T-cell (primary cell): ENCODE measurements around the gene GMPR. TPM values are rescaled to one million over a fixed set of nuclear protein-coding genes. Genes with fewer than 3 reads are reported as not detected.

ENCODE experiments used
- ATAC-seq, 4 experiments: fragments of 200-7000 bp in 3 of 4; fragments of 150-1000 bp in 1 of 4; cut with Tn5 transposase; replicated peaks in 1 of 4; 1 replicate in 3 of 4; 2 replicates in 1 of 4; pipeline ENCODE4 v1.10.0; 2021; ENCODE audit warnings: moderate library complexity in 3 of 4, mild to moderate bottlenecking in 2 of 4, moderate number of reproducible peaks in 1 of 4
- CTCF ChIA-PET, 2 donors: fragments of 300-600 bp; sonication (Branson Sonifier 250); formaldehyde crosslinking; loops; one replicate each; lab custom pipeline; 2022; ENCODE audit warnings: antibody characterized with exemption in 2 of 2; lab: Charles Lee
- POLR2A ChIA-PET, 2 donors: fragments of 300-600 bp; sonication (Branson Sonifier 250); formaldehyde crosslinking; loops; one replicate each; lab custom pipeline; 2022; ENCODE audit warnings: antibody characterized with exemption in 2 of 2; lab: Charles Lee
- DNase-seq, 35 experiments: peaks; one replicate each; pipeline versions ENCODE4 v3.0.0 to v3.0.0-alpha.2; 2013 to 2023
- H3K27ac ChIP-seq: one replicate; pipeline ENCODE4 v1.5.1; 2013; ENCODE audit warnings: low read length
- H3K27me3 ChIP-seq, 2 experiments: replicated peaks in 1 of 2; 1 replicate in 1 of 2; 2 replicates in 1 of 2; pipeline versions ENCODE4 v1.6.1 to v1.7.0; 2013; ENCODE audit warnings: low read length in 1 of 2, mixed read lengths in 1 of 2; ENCODE audit not compliant: control insufficient read depth in 2 of 2, insufficient read depth in 2 of 2; ENCODE audit errors: extremely low read depth in 1 of 2
- H3K36me3 ChIP-seq, 2 donors: 1 replicate in 1 of 2; 2 replicates in 1 of 2; pipeline versions ENCODE4 v1.6.1 to v1.7.0; 2013; ENCODE audit warnings: low read length in 1 of 2; ENCODE audit not compliant: control insufficient read depth in 2 of 2, insufficient read depth in 1 of 2; ENCODE audit errors: extremely low read depth in 1 of 2
- H3K4me1 ChIP-seq, 2 experiments: 1 replicate in 1 of 2; 2 replicates in 1 of 2; pipeline versions ENCODE4 v1.6.1 to v1.7.0; 2013; ENCODE audit warnings: low read length in 2 of 2, mixed read lengths in 1 of 2; ENCODE audit not compliant: insufficient read depth in 2 of 2, control insufficient read depth in 1 of 2; ENCODE audit errors: extremely low read depth in 1 of 2
- H3K4me3 ChIP-seq, 2 donors: 1 replicate in 1 of 2; 2 replicates in 1 of 2; pipeline versions ENCODE4 v1.5.1 to v1.7.0; 2013; ENCODE audit warnings: mild to moderate bottlenecking in 2 of 2, low read length in 1 of 2, moderate library complexity in 1 of 2; ENCODE audit not compliant: control insufficient read depth in 1 of 2; ENCODE audit errors: extremely low read depth in 1 of 2
- H3K9me3 ChIP-seq: 2 replicates; pipeline ENCODE4 v1.7.0; 2013
- H3K27ac Mint-ChIP-seq, 2 donors: one replicate each; pipeline ENCODE4 v1.8.0; 2020 to 2021; ENCODE audit warnings: mild to moderate bottlenecking in 2 of 2, mixed read lengths in 2 of 2
- H3K27me3 Mint-ChIP-seq, 2 donors: one replicate each; pipeline ENCODE4 v1.8.0; 2021 to 2022; ENCODE audit warnings: mixed read lengths in 2 of 2
- H3K36me3 Mint-ChIP-seq: one replicate; pipeline ENCODE4 v1.8.0; 2021; ENCODE audit warnings: mixed read lengths
- H3K4me1 Mint-ChIP-seq, 3 donors: one replicate each; pipeline ENCODE4 v1.8.0; 2020 to 2022; ENCODE audit warnings: mixed read lengths in 3 of 3, mild to moderate bottlenecking in 1 of 3
- H3K4me3 Mint-ChIP-seq, 3 donors: one replicate each; pipeline ENCODE4 v1.8.0; 2020 to 2022; ENCODE audit warnings: mild to moderate bottlenecking in 3 of 3, mixed read lengths in 3 of 3, moderate library complexity in 3 of 3
- H3K9me3 Mint-ChIP-seq, 3 donors: one replicate each; pipeline ENCODE4 v1.8.0; 2020 to 2022; ENCODE audit warnings: mixed read lengths in 3 of 3
- WGBS: methylation state at CpG from one replicate; pipeline ENCODE4 v1.1.5; 2013; ENCODE audit warnings: missing lambda C conversion rate; ENCODE audit not compliant: insufficient coverage; 5-methylcytosine and 5-hydroxymethylcytosine counted together
- total RNA-seq, 35 experiments: library from RNA in 6 of 35; stranded (reverse) in 6 of 35; fragments of 120-200 nt in 1 of 35; gene quantifications; one replicate each; pipeline versions ENCODE4 v1.2.1 to v1.2.4 and lab custom pipeline; 2013 to 2026

The GMPR gene
- total RNA-seq, 5 donors from 2014 or later (not counting 1 experiment from before 2014, with no cell fraction given), result 0.26 to 1.4 (median 0.68) TPM

DNA sequence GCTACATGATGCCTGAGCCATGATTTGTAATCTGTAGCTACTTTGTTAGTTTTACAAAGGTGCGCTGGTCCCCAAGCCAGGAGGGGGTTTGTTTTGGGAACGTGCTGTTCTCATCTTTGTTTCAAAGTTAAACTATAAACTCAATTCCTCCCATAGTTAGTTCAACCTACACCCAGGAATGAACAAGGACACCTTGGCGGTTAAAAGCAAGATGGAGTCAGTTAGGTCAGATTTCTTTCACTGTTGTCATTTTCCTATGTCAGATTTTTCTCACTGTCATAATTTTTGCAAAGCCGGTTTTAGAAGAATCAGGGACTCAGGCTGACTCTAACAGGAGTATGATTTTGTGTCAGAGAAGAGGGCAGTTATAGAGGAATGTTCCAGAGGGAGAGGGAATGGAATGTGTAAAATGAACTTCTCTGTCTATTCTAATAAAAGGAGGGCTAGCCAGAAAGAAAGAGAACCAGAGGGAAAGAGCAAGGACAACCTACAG, 2.3 kb upstream of the GMPR start:
- no peak for DNase-seq
- Histone ChIP-seq H3K9me3 (no peaks in the 10 kb centered on the region), H3K36me3 (no peaks in the 10 kb centered on the region), H3K4me1 (peaks cover 0 to 19% of the 10 kb centered on the region in 2 experiments), H3K4me3 (no peak overlapping the region), H3K27me3 (peaks cover 0 to 30% of the 10 kb centered on the region in 2 experiments), H3K27ac (no peak overlapping the region)
- no peak for ATAC-seq
- no peaks in the 10 kb centered on the region for H3K36me3 Mint-ChIP-seq
- H3K27ac Mint-ChIP-seq, result no peak overlapping the region
- WGBS, result 80% methylated on average over 1 of the region's 4 CpGs
- peaks cover 19 to 46% of the 10 kb centered on the region in 2 donors for H3K27me3 Mint-ChIP-seq
- no peaks in the 10 kb centered on the region for H3K9me3 Mint-ChIP-seq
- H3K4me1 Mint-ChIP-seq, result peaks cover 20 to 27% (median 22%) of the 10 kb centered on the region in 3 donors
- POLR2A ChIA-PET, result interaction anchor here in 1 of 2 donors (0.6 kb wide), 1 partner anchor 740 kb away, joined by 3 read pairs; no protein-coding TSS in a partner anchor
- CTCF ChIA-PET, result no interaction called here
- H3K4me3 Mint-ChIP-seq, result no peak overlapping the region

DNA sequence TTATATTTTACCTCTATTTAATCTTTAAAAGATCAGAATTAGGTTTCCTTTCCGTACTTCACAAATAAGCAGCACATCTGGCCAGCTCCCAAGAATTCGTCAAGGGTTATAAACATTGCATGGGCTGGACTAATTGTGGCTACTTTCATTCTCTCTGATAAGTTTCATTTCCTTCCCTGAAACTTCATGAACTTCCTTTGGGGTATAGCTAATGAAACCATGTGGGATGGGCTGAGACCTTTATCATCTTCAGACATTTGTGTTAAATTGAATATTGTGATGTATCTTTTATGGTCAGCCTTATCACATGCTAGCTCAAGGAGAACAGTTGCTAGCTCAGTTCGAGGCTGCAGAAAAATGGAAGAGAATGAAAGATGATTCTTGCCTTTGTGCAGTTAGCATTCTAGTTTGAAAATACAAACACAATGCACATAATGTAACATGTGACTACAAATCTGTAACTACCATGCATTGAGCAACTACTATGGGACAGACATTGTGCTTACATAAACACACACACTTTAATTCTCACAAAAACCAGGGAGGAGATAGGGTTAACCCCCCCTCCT, 1.7 kb upstream of the GMPR start:
- H3K27me3 ChIP-seq, result peaks cover 0 to 26% of the 10 kb centered on the region in 2 experiments
- WGBS, result no CpG with 5 or more reads among the region's 3 CpGs
- H3K9me3 Mint-ChIP-seq, result no peaks in the 10 kb centered on the region
- no peaks in the 10 kb centered on the region for H3K36me3 ChIP-seq
- H3K9me3 ChIP-seq, result no peaks in the 10 kb centered on the region
- no peak for ATAC-seq
- peaks cover 19 to 47% of the 10 kb centered on the region in 2 donors for H3K27me3 Mint-ChIP-seq
- POLR2A ChIA-PET, result no interaction called here
- peaks cover 0 to 19% of the 10 kb centered on the region in 2 experiments for H3K4me1 ChIP-seq
- peak overlapping the region in 2 of 3 donors; percentile 13 to 80 for H3K4me3 Mint-ChIP-seq
- no peaks in the 10 kb centered on the region for H3K36me3 Mint-ChIP-seq
- no peak overlapping the region for H3K27ac Mint-ChIP-seq
- no peak overlapping the region for H3K27ac ChIP-seq
- no peak overlapping the region for H3K4me3 ChIP-seq
- DNase-seq, result no peak
- CTCF ChIA-PET, result interaction anchor here in 1 of 2 donors (0.6 kb wide), 1 partner anchor 106 kb away, joined by 4 read pairs; no protein-coding TSS in a partner anchor
- H3K4me1 Mint-ChIP-seq, result peaks cover 20 to 27% (median 22%) of the 10 kb centered on the region in 3 donors

DNA sequence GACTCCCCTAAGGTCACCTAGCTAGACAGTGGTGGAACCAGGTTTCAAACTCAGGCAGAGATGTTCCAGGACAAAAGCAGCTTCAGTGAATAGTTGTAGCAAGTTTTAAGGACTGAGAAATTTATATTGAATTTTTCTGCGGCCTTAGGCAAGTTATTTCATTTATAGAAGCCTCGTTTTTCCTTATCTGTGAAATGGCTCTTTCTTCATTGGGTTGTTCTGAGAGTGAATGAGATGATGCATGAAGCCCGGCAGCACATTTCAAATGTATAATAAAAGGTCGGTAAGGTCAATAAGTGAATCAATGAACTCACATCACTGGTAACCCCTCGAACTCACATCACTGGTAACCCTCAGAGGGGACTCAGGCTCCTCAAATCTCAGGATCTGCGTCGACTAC, 1.1 kb upstream of the GMPR start:
- Mint-ChIP-seq H3K27ac (no peak overlapping the region), H3K4me1 (peaks cover 20 to 27% (median 22%) of the 10 kb centered on the region in 3 donors), H3K4me3 (peak overlapping the region; percentile 13 to 80 (median 67)), H3K27me3 (peaks cover 19 to 42% of the 10 kb centered on the region in 2 donors), H3K36me3 (no peaks in the 10 kb centered on the region), H3K9me3 (no peaks in the 10 kb centered on the region)
- ChIA-PET POLR2A (no interaction called here), CTCF (interaction anchor here in 1 of 2 donors (0.6 kb wide), 1 partner anchor 106 kb away, joined by 4 read pairs; no protein-coding TSS in a partner anchor)
- no peak overlapping the region for H3K27ac ChIP-seq
- no peak for DNase-seq
- no peaks in the 10 kb centered on the region for H3K36me3 ChIP-seq
- no peak for ATAC-seq
- peaks cover 0 to 26% of the 10 kb centered on the region in 2 experiments for H3K27me3 ChIP-seq
- no peak overlapping the region for H3K4me3 ChIP-seq
- no peaks in the 10 kb centered on the region for H3K9me3 ChIP-seq
- H3K4me1 ChIP-seq, result peaks cover 0 to 19% of the 10 kb centered on the region in 2 experiments
- 88% methylated on average over 6 of the region's 7 CpGs for WGBS

DNA sequence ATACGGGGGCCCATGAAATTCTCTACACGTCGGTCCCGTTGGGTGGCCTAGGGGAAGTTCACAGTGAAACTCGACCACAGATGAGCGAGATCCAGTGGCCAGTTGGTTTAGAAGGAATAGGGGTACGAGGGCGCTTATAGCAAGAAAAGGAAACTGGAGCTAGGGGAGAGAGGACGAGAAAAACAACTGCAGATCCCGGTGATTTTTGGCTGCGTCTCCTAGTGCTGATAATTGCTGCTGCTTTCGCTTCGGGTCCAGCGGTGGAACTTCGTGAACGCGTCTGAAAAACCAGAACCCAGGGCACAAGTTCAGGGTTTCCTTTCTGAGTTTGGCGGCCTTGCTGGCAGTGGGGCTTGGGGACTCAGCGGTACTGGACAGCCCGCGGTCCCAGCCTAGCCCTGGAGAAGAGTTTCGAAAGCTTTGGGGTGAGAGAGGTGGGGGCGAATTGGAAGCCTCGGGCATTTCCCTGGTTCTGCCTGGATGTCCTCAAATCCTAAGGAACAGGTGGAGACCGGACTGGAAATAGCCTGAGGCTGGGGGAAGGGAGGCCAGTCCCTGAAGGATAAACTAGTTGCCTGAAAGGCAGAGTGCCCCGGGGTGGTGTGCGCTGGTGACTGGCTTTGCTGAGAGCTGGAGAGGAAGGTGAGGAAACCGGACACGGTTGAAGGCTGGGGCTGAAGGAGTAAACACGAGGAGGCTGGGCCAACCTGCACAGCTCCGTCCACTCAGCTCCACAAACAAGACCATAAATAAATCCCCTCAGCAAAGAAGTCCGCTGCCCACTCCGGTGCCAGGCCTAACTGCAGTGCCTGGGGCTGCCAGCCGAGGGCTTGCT, 793 bp downstream of the GMPR start:
- H3K27me3 Mint-ChIP-seq, result peaks cover 19 to 33% of the 10 kb centered on the region in 2 donors
- no peaks in the 10 kb centered on the region for H3K36me3 Mint-ChIP-seq
- no peaks in the 10 kb centered on the region for H3K36me3 ChIP-seq
- peak overlapping the region; percentile 57 to 81 for H3K4me3 ChIP-seq
- CTCF ChIA-PET, result interaction anchor here (0.6 kb wide), 3 partner anchors 77 to 546 kb away, joined by 3 to 8 read pairs (median 3); no protein-coding TSS in a partner anchor
- H3K4me3 Mint-ChIP-seq, result peak overlapping the region; percentile 80 to 88 (median 85)
- 33% methylated on average over 24 of the region's 34 CpGs for WGBS
- DNase-seq, result peak in 10 of 35 experiments; percentile 1 to 31 (median 8)
- no peaks in the 10 kb centered on the region for H3K9me3 ChIP-seq
- peak in 3 of 4 experiments; percentile 4 to 19 (median 8) for ATAC-seq
- peaks cover 0 to 19% of the 10 kb centered on the region in 2 experiments for H3K4me1 ChIP-seq
- H3K9me3 Mint-ChIP-seq, result no peaks in the 10 kb centered on the region
- H3K27ac Mint-ChIP-seq, result peak overlapping the region; percentile 5 to 20
- POLR2A ChIA-PET, result interaction anchor here in 1 of 2 donors (0.5 to 0.6 kb wide), 2 partner anchors 111 to 378 kb away, joined by 3 to 10 read pairs; no protein-coding TSS in a partner anchor
- H3K27me3 ChIP-seq, result peaks cover 0 to 26% of the 10 kb centered on the region in 2 experiments
- no peak overlapping the region for H3K27ac ChIP-seq
- peaks cover 20 to 27% (median 22%) of the 10 kb centered on the region in 3 donors for H3K4me1 Mint-ChIP-seq

GRCh38 chr6:16239798-16240123, 1.4 kb downstream of the GMPR start:
- H3K9me3 Mint-ChIP-seq, result no peaks in the 10 kb centered on the region
- peak in 1 of 35 experiments; percentile 3 for DNase-seq
- Histone ChIP-seq H3K4me3 (no peak overlapping the region), H3K9me3 (no peaks in the 10 kb centered on the region), H3K27ac (no peak overlapping the region), H3K36me3 (no peaks in the 10 kb centered on the region), H3K27me3 (peaks cover 0 to 24% of the 10 kb centered on the region in 2 experiments), H3K4me1 (peaks cover 0 to 19% of the 10 kb centered on the region in 2 experiments)
- H3K4me3 Mint-ChIP-seq, result peak overlapping the region in 2 of 3 donors; percentile 80 to 88
- H3K4me1 Mint-ChIP-seq, result peaks cover 20 to 27% (median 22%) of the 10 kb centered on the region in 3 donors
- no peak for ATAC-seq
- CTCF ChIA-PET, result interaction anchor here in 1 of 2 donors (0.6 kb wide), 1 partner anchor 546 kb away, joined by 3 read pairs; no protein-coding TSS in a partner anchor
- POLR2A ChIA-PET, result interaction anchor here in 1 of 2 donors (0.7 kb wide), 1 partner anchor 817 kb away, joined by 3 read pairs; no protein-coding TSS in a partner anchor
- H3K27ac Mint-ChIP-seq, result no peak overlapping the region
- peaks cover 19 to 31% of the 10 kb centered on the region in 2 donors for H3K27me3 Mint-ChIP-seq
- H3K36me3 Mint-ChIP-seq, result no peaks in the 10 kb centered on the region
- 90% methylated on average over 5 of the region's 5 CpGs for WGBS
